HG03108 (cell line): ENCODE data around the gene NCOA1.
"Not testable (repeated sequence)": the region's sequence is repeated elsewhere in the genome, so short reads cannot be mapped to it uniquely, and the experiment has no call there.

Experiments used
- ATAC-seq: cut with Tn5 transposase; IDR thresholded peaks from one replicate; pipeline ENCODE4 v1.9.1; 2021; ENCODE audit warnings: moderate library complexity; ENCODE audit not compliant: unreplicated experiment

Gene NCOA1

GRCh38 chr2:24676493-24676892, 185.4 kb downstream of the NCOA1 start:
- no peak for ATAC-seq

- not testable (repeated sequence) for ATAC-seq
These were observed 187.0 kb downstream of the NCOA1 start for GRCh38 chr2:24678066-24678465.

- ATAC-seq = no peak
These were observed 189.1 kb downstream of the NCOA1 start for GRCh38 chr2:24680196-24680595.

- no peak for ATAC-seq
These were observed 191.2 kb downstream of the NCOA1 start for GRCh38 chr2:24682304-24682703.

- ATAC-seq = no peak
These were observed 192.4 kb downstream of the NCOA1 start for GRCh38 chr2:24683408-24683807.

GRCh38 chr2:24690524-24690923, 199.5 kb downstream of the NCOA1 start:
- ATAC-seq = no peak

GRCh38 chr2:24691806-24692205, 200.8 kb downstream of the NCOA1 start:
- no peak for ATAC-seq

GRCh38 chr2:24697792-24698191, 206.7 kb downstream of the NCOA1 start:
- no peak for ATAC-seq

GRCh38 chr2:24702800-24703199, 211.7 kb downstream of the NCOA1 start:
- no peak for ATAC-seq

GRCh38 chr2:24704692-24705091, 213.6 kb downstream of the NCOA1 start:
- ATAC-seq = no peak

- ATAC-seq = no peak
These were observed 216.1 kb downstream of the NCOA1 start for GRCh38 chr2:24707143-24707542.

GRCh38 chr2:24708537-24709152, 217.6 kb downstream of the NCOA1 start:
- ATAC-seq = no peak

GRCh38 chr2:24710806-24711205, 219.8 kb downstream of the NCOA1 start:
- ATAC-seq = no peak

- ATAC-seq = no peak
These were observed 220.8 kb downstream of the NCOA1 start for GRCh38 chr2:24711865-24712264.

GRCh38 chr2:24712296-24712695, 221.2 kb downstream of the NCOA1 start:
- no peak for ATAC-seq

GRCh38 chr2:24717263-24717951, 226.4 kb downstream of the NCOA1 start:
- ATAC-seq = no peak

GRCh38 chr2:24720310-24720709, 229.3 kb downstream of the NCOA1 start:
- ATAC-seq = no peak

GRCh38 chr2:24721470-24721869, 230.4 kb downstream of the NCOA1 start:
- ATAC-seq = no peak

GRCh38 chr2:24722141-24722790, 231.2 kb downstream of the NCOA1 start:
- no peak for ATAC-seq

- no peak for ATAC-seq
These were observed 232.1 kb downstream of the NCOA1 start for GRCh38 chr2:24723191-24723590.

GRCh38 chr2:24723665-24724064, 232.6 kb downstream of the NCOA1 start:
- ATAC-seq = no peak

GRCh38 chr2:24724111-24724775, 233.2 kb downstream of the NCOA1 start:
- no peak for ATAC-seq
